Stimulated activated CD4-positive, alpha-beta T cell treated with anti-CD3 and anti-CD28 coated beads, Interleukin-15, amount 100 ng/mL, for 48 hours (primary cell): ENCODE data around the gene MEGF11.

Experiments used
- DNase-seq, 2 donors: peaks; one replicate each; pipeline ENCODE4 v3.0.0-alpha.2; 2020; ENCODE audit warnings: low read depth in 2 of 2

Gene MEGF11

GRCh38 chr15:66171841-66172240 lies 81.7 kb downstream of the MEGF11 start:
- DNase-seq: no peak

GRCh38 chr15:66170716-66171115 lies 82.8 kb downstream of the MEGF11 start:
- DNase-seq: no peak

DNA sequence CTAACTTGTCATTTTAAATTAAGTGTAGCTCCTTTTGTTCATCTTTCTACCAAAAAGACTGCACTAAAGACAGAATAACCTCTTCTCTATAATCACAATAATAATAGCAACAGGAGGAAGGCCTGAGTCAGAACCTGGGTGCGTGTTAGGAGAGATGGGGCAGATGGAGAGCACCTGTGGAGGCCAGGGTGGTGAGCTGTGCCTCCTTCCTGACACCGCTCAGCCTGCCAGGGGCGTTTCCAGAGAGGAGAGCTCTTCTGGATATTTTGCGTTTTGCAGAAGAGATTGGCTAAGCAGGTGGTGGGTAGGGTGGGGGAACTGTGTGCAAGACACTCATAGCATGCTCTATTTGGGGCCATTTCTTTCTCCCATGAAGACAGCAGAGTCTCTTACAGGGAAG lies 83.5 kb downstream of the MEGF11 start:
- DNase-seq: no peak

DNA sequence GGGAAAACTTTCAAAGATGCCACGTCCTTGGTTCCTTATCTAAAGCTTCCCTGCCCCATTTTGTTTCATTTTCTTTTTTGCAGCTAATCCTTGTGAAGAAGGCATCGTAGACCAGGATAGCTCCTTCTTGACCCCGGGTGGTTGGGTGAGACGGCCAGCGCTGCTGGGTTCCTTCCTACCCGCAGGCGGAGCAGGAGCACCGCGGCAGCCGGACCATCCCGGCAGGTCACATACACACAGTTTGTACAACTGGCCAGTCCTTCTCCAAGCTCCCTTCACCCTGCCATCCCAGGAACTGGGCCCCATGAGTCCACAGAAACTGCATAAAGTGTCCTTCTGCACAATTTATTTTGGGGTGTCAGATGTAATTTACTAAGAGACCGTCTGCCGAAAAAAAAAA lies 83.9 kb downstream of the MEGF11 start:
- DNase-seq: no peak

DNA sequence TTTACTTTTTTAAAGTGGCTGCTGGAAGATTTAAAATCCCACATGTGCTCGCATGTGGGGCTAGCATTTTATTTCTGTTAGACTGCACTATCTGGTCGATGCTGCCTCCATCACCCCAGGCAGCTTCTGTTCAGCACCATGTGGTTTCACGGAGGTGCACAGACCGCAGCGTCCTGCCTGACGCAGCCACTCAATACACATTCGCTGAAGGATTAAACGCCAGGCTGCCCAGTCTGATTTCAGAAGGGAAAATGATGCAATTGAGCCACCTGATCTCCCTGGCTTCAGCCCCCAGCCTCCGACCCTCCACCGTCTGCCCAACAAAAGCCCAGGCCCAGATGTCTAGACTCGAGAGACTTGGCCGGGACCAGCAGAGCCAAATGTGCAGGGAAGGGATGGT lies 84.5 kb downstream of the MEGF11 start:
- DNase-seq: no peak

GRCh38 chr15:66167854-66168253 lies 85.7 kb downstream of the MEGF11 start:
- no peak for DNase-seq

- DNase-seq: no peak
Observed at GRCh38 chr15:66165856-66166255, 87.7 kb downstream of the MEGF11 start.

- DNase-seq: no peak
Observed at GRCh38 chr15:66164788-66165187, 88.8 kb downstream of the MEGF11 start.

DNA sequence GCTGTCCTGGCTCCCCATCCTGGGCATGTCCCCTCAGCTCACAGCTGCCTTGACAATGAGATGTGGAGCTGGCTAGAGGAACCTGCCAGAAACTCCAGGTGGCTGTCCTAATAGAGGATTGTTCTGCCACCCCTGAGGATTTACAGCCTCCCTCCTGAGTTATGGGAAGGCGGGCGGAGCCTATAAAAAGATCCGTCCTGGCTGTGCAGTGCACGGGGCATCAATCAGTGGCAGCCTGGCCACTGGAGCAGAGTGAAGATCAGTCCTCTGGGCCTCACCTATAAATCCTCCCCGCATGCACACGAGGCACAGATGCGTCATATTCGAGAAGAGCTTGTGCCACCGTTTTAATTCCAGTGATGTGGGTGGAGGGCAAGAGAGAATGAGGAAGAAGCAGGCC lies 90.0 kb downstream of the MEGF11 start:
- DNase-seq: no peak

DNA sequence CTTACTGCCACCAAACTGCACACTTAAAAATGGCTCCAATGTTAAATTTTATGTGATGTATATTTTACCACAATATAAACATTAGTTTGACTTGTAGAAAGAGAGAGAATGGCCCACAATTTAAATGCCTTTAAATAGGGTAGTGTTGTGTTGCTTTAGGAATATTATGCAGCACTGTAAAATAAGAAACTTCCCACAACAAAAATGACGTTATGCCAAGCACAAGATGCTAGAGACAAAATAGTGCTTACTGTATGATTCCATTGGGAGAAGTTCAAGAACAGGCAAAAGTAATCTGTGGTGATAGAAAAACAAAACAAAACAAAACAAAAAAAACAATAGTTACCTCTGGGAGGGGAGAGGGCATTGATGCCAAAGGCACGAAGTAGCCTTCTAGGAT lies 91.3 kb downstream of the MEGF11 start:
- no peak for DNase-seq

- DNase-seq: no peak
Observed at GRCh38 chr15:66161575-66162118, 91.9 kb downstream of the MEGF11 start.

GRCh38 chr15:66161108-66161507 lies 92.4 kb downstream of the MEGF11 start:
- no peak for DNase-seq

DNA sequence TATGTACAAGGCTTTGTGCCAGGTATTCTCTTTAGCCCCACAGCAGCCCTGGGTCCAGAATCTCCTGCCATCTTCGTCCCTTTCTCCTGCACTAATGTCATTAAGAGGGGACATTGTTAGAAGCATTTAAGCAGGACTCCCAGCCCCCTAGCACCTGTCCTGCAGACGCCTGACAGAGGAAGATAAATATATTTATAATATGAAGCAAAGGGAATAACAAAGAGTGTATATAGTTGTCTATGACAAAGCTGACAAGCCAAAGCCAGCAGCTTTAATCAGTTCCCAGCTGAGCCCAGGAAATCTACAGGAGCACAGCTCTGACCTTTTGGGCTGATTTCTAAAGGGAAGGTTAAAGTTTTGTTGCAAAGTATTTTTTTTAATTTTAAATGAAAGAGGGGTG lies 96.0 kb downstream of the MEGF11 start:
- no peak for DNase-seq

DNA sequence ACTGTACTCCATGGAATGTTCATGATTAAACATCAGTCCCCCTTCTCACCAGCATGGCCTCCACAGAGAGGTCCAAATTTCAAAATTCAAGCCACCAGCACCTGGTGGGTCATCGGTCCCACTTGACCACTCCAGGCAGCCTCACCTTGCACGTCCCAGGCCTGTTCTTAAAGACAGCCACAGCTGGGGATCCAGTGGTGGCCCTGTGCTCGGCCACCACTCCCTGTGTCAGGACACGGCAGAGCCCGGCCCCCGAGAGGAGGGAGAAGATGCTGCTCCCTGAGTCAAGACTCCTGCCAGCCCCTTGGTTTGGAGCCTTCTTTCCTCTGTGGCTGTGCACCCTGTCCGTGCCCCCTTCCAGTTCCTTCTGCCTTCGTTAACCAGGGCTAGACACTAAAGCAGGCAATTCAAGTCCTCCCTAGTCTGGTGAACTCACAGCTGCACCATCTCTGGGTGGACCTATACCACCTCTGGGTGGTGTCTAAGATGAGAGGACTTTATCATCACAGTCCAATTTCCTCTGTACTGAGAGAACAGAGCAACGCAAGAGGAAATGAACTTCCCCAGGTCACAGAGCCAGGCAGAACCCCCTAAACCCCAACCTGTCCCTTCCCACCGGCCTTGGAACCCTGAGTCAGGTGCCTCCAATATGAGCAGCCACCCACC lies 97.1 kb downstream of the MEGF11 start:
- DNase-seq: no peak

DNA sequence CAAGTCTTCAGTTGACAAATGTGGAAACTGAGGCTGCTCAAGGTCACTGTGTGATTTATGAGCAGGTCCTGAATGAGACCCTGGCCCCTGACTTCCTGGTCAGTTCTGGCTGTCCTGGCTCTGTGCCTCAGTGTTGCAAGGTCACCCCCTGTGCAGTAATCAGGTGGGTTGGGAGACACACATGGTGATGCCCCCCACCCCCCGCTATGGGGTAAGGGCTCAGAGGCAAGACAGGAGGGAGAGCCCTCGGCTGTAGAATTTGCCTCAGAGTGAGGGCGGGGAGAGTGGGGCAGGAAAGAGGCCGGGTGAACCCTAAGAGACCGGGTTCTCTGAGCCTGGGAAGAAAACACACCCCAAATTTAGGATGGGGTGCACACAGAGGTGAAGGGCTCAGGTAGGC lies 98.5 kb downstream of the MEGF11 start:
- no peak for DNase-seq

DNA sequence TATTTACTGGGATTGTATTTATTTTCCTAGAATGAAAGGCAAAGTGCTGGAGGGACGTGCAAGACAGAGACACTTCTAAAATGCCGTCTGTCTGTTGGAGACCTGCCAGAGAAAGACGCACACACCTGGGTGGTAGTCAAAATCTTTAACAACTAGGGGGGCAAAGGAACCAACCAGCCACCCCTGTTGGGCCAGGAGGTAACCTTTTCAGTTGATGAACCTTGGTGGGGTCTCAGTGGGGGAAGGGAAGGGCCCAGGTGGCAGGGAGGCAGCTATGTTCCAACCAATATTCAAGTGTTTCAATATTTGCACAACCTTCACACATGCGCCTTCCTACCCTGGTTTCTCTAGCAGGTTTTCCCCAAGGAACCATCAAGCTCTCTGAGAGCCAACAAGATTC lies 99.0 kb downstream of the MEGF11 start:
- no peak for DNase-seq

GRCh38 chr15:66153549-66154415 lies 99.8 kb downstream of the MEGF11 start:
- no peak for DNase-seq

DNA sequence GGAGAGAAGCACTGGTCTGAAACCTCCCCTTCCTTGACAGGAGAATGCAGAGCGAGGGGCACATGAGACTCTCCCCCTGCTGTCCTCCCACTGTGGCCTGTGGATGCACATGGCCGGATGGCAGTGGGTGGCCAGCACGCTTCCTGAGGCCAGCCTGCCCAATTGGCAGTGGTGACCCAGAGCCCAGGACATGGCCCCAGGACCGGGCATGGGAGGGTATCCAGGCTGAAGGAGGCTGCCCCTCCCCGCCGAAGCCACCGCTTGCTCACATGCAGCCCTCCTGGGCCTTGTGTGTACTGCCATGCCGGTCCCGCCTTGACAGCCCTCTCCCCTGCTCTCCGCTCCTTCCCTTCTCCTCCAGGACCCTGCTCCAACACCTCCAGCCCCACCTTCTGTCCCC lies 100.9 kb downstream of the MEGF11 start:
- DNase-seq: no peak

- DNase-seq: no peak
Observed at GRCh38 chr15:66151809-66152208, 101.7 kb downstream of the MEGF11 start.

DNA sequence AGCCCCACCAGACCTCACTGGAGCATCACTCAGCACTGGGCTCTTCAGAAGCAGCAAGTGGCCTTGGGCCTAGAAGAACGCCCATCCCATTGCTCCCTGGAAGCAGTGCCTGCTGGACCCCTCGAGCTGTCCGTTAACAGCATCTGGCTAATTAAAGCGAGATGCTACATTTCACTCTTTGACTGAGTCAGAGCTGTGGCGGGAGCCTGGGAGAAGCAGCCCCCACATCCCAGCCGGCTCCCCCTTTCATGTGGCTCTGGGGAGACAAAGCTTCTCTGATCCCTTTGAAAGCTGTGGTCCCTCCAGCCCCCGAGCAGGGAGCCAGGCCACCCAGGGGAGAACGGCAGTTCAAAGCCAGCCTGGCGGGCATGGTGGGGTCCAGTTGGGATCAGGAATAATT lies 103.7 kb downstream of the MEGF11 start:
- no peak for DNase-seq

DNA sequence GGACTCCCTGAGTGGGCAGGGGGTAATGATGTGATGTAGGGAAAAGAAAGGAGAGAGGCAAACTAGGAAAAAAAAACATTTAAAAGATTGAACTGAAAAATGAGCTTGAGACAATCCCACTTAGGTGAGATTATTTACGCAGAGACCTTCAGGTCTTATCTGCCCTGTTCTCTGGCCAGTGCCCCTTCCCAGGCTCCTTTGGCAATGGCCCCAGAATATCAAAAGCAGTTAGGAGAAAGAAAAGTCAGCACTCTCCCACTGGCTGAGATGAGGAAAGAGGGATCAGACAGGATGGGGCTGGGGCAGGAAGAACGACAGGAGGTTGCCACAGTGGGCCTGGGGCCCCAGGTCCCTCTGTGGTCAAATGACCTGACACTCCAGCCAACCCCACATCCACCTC lies 105.4 kb downstream of the MEGF11 start:
- no peak for DNase-seq

DNA sequence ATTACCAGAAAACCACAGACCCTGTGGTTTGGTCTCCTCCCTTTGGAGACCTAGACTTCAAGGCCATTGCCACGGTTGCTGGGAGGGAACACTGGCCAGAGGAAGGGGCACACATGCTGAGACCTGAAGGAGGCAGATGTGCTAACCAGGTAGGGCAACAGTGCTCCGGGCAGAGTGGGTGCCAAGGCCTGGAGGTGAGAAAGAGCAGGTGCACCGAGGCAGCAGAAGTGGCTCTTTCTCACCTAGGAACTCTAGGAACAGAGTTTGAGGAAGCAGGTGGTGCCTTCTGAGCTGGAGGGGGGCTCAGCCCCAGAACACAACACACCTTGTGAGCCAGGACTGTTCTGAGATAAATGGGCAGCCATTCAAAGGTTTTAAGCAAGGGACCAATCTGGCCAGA lies 106.1 kb downstream of the MEGF11 start:
- no peak for DNase-seq

DNA sequence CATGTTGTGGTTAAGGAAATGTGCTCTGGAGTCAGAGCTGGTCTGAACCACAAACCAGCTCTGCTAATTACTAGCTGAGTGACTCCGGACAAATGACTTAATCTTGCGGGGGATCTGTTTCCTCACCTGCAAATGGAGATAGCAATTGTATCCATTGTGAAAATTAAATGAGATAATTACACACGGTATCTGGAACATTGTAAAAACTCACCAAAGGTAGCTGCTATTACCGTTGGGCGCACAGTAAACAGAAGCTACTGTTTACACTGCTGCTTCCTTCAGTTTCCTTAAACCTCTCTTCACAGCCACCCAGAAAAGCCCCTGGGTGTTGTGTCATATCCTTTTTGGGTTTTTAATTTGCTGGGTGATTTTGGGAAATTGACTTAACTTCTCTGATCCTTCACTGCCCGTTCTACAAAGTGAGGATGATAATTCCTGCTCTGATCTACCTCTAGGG lies 107.8 kb downstream of the MEGF11 start:
- no peak for DNase-seq
